HepG2 (cell line): ENCODE data around the gene ELMO2. TPM values are rescaled to one million over a fixed set of nuclear protein-coding genes. Genes with fewer than 3 reads are reported as not detected.

Experiments
- AKAP8 ChIP-seq: sonication (generic); formaldehyde crosslinking; IDR thresholded peaks from 2 replicates; pipeline ENCODE4 v1.5.1; 2020; ENCODE audit warnings: mild to moderate bottlenecking, missing genetic modification reagents
- CBX2 ChIP-seq, 2 experiments: fragments of 200-600 bp in 1 of 2; sonication (generic); formaldehyde crosslinking in 1 of 2; IDR thresholded peaks; 2 replicates each; pipeline versions ENCODE4 v1.7.0 to v1.8.1; 2018 to 2022; ENCODE audit warnings: low read depth in 2 of 2, low read length in 1 of 2, mild to moderate bottlenecking in 1 of 2, missing genetic modification reagents in 1 of 2
- FOSL2 ChIP-seq: sonication (generic); formaldehyde crosslinking; IDR thresholded peaks from 2 replicates; pipeline ENCODE4 v1.4.0; 2020; ENCODE audit warnings: missing genetic modification reagents
- GABPB1 ChIP-seq: IDR thresholded peaks from 2 replicates; pipeline ENCODE4 v1.6.1; 2016; ENCODE audit warnings: mild to moderate bottlenecking, missing genetic modification reagents, moderate library complexity, missing compliant biosample characterization
- HDAC2 ChIP-seq: sonication (generic); formaldehyde crosslinking; IDR thresholded peaks from 2 replicates; pipeline ENCODE4 v1.4.0; 2020; ENCODE audit warnings: missing genetic modification reagents
- KLF12 ChIP-seq: sonication (generic); formaldehyde crosslinking; IDR thresholded peaks from 2 replicates; pipeline ENCODE4 v1.4.0; 2020; ENCODE audit warnings: missing genetic modification reagents, borderline replicate concordance
- YY1 ChIP-seq: IDR thresholded peaks from 2 replicates; pipeline ENCODE4 v1.6.1; 2011; ENCODE audit warnings: low read length, low read depth, moderate library complexity, mild to moderate bottlenecking; ENCODE audit not compliant: insufficient read depth, insufficient replicate concordance
- ZMYM4 ChIP-seq: sonication (generic); formaldehyde crosslinking; IDR thresholded peaks from 2 replicates; pipeline ENCODE4 v1.8.1; 2023; ENCODE audit warnings: mild to moderate bottlenecking, missing genetic modification reagents
- ZNF263 ChIP-seq: sonication (generic); formaldehyde crosslinking; IDR thresholded peaks from 2 replicates; pipeline ENCODE4 v1.4.0; 2020; ENCODE audit warnings: missing genetic modification reagents
- ZNF326 ChIP-seq: sonication (generic); formaldehyde crosslinking; IDR thresholded peaks from 2 replicates; pipeline ENCODE4 v1.4.0; 2020; ENCODE audit warnings: missing genetic modification reagents, borderline replicate concordance
- ZNF337 ChIP-seq: sonication (generic); formaldehyde crosslinking; IDR thresholded peaks from 2 replicates; pipeline ENCODE4 v1.5.1; 2020; ENCODE audit warnings: missing genetic modification reagents, low read depth, mild to moderate bottlenecking, borderline replicate concordance
- ZNF530 ChIP-seq: sonication (generic); formaldehyde crosslinking; IDR thresholded peaks from 2 replicates; pipeline ENCODE4 v1.5.0; 2020; ENCODE audit warnings: low read depth, mild to moderate bottlenecking, missing genetic modification reagents
- ZNF563 ChIP-seq: sonication (generic); formaldehyde crosslinking; IDR thresholded peaks from 2 replicates; pipeline ENCODE4 v1.8.0; 2022; ENCODE audit warnings: mild to moderate bottlenecking, moderate library complexity, missing genetic modification reagents
- ZNF713 ChIP-seq: sonication (generic); formaldehyde crosslinking; IDR thresholded peaks from 2 replicates; pipeline ENCODE4 v1.4.0; 2020; ENCODE audit warnings: mild to moderate bottlenecking, missing genetic modification reagents
- ZNF768 ChIP-seq: sonication (generic); formaldehyde crosslinking; IDR thresholded peaks from 2 replicates; pipeline ENCODE4 v1.4.0; 2020; ENCODE audit warnings: missing genetic modification reagents
- ZNF883 ChIP-seq: sonication (generic); formaldehyde crosslinking; IDR thresholded peaks from 2 replicates; pipeline ENCODE4 v1.5.1; 2020; ENCODE audit warnings: mild to moderate bottlenecking, missing genetic modification reagents; ENCODE audit errors: not compliant biosample characterization
- ZSCAN21 ChIP-seq: sonication (generic); formaldehyde crosslinking; IDR thresholded peaks from 2 replicates; pipeline ENCODE4 v1.8.0; 2022; ENCODE audit warnings: mild to moderate bottlenecking, missing genetic modification reagents, moderate library complexity, borderline replicate concordance
- polyA plus RNA-seq, 8 experiments: library from polyadenylated mRNA; depleted of rRNA in 3 of 8; stranded (reverse) in 7 of 8; unstranded in 1 of 8; fragments of >200 nt; fragmentation: Illumina TruSeq in 4 of 8; extraction: Trizol in 4 of 8; gene quantifications; 2 replicates each; pipeline versions ENCODE4 v1.2.1 to v1.2.3, GENCODE V29; 2011 to 2016; ENCODE audit warnings: low read depth in 4 of 8, missing spikeins in 1 of 8, mixed read lengths in 1 of 8; ENCODE audit not compliant: insufficient read depth in 1 of 8
- total RNA-seq, 5 experiments: library from RNA; depleted of rRNA; stranded (reverse); fragments of >200 nt; fragmentation: Illumina TruSeq; extraction: Trizol; gene quantifications; 2 replicates each; pipeline ENCODE4 v1.2.3, GENCODE V29; 2016; ENCODE audit warnings: low read depth in 1 of 5
- TF ChIP-seq, protein P1 (sequence below): sonication (generic); formaldehyde crosslinking; IDR thresholded peaks from 2 replicates; pipeline ENCODE4 v1.4.0; 2020; ENCODE audit warnings: mild to moderate bottlenecking, missing genetic modification reagents
- TF ChIP-seq, protein P2 (sequence below): IDR thresholded peaks from 2 replicates; pipeline ENCODE4 v1.6.1; 2018; ENCODE audit warnings: missing genetic modification reagents
- TF ChIP-seq, protein P3 (sequence below): sonication (generic); formaldehyde crosslinking; IDR thresholded peaks from 2 replicates; pipeline ENCODE4 v1.4.0; 2020; ENCODE audit warnings: low read depth, mild to moderate bottlenecking, missing genetic modification reagents
- TF ChIP-seq, protein P4 (sequence below): IDR thresholded peaks from 2 replicates; pipeline ENCODE4 v1.6.1; 2016; ENCODE audit warnings: missing compliant biosample characterization, missing genetic modification reagents, borderline replicate concordance
- TF ChIP-seq, protein P5 (sequence below): sonication (generic); formaldehyde crosslinking; IDR thresholded peaks from 2 replicates; pipeline ENCODE4 v1.8.1; 2023; ENCODE audit warnings: missing genetic modification reagents, mild to moderate bottlenecking, borderline replicate concordance
- TF ChIP-seq, protein P6 (sequence below): IDR thresholded peaks from 2 replicates; pipeline ENCODE4 v1.6.1; 2016; ENCODE audit warnings: missing genetic modification reagents, missing compliant biosample characterization

Gene ELMO2
- total and polyA plus RNA-seq, 2 of the 13 experiments (the other 11 are each of a cell fraction or from before 2014, with no cell fraction given): 30.6 to 35.7 TPM

DNA sequence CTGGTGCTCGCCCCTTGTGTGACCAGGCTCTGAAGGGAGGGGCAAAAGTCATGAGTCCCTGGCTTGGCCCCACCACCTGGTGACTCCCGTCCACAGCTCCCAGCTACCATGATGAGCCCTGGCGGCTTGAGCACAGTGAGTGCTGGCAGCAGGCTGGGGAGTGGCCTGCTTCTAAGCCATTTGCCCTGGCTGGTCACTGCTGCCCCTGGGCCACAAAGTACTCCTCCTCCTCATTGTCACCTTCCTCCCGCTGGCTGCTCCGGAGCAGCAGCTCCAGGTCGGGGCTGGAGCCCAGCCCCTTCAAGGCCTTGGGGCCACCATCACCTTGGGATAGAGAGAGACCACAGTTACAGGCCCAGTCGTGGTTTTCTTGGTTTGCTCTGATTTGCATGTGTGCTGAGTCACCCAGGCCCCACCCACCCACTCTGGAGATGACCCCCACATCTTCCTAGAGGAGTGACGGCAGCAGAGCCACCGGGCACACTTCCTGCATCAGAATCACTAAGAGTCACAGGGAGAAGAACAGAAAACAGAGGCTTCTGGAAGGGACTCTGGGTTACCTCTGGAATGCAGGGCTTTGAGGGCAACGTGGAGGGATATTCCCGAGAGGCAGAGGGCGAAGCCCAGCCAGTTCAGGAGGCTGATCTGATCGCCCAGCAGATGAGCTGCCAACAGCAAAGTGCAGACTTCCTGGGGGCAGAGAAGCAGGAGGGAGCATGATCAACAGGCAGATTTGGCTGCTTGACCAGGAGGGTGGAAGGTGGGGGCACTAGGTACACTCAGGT, 56.0 kb downstream of the ELMO2 start (continued):
- no peak for TF ChIP-seq CBX2 (IDR thresholded peaks at IDR 0.05; ENCODE audit: low read depth, low read length)
- no peak for TF ChIP-seq CBX2 (CRISPR knock-in tag; IDR thresholded peaks at IDR 0.05; ENCODE audit: low read depth)
- TF ChIP-seq ZNF337: no peak
- TF ChIP-seq GABPB1 (CRISPR knock-in tag): no peak
- peak; percentile 43 for TF ChIP-seq ZNF883
- TF ChIP-seq ZNF768 (CRISPR knock-in tag): no peak; the same call in 1 of the 2 replicates
- no peak for TF ChIP-seq ZNF713 (CRISPR knock-in tag)
- TF ChIP-seq YY1: no peak
- TF ChIP-seq, protein P1, sequence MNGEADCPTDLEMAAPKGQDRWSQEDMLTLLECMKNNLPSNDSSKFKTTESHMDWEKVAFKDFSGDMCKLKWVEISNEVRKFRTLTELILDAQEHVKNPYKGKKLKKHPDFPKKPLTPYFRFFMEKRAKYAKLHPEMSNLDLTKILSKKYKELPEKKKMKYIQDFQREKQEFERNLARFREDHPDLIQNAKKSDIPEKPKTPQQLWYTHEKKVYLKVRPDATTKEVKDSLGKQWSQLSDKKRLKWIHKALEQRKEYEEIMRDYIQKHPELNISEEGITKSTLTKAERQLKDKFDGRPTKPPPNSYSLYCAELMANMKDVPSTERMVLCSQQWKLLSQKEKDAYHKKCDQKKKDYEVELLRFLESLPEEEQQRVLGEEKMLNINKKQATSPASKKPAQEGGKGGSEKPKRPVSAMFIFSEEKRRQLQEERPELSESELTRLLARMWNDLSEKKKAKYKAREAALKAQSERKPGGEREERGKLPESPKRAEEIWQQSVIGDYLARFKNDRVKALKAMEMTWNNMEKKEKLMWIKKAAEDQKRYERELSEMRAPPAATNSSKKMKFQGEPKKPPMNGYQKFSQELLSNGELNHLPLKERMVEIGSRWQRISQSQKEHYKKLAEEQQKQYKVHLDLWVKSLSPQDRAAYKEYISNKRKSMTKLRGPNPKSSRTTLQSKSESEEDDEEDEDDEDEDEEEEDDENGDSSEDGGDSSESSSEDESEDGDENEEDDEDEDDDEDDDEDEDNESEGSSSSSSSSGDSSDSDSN (CRISPR knock-in tag): no peak
- no peak for TF ChIP-seq AKAP8 (CRISPR knock-in tag)
- TF ChIP-seq ZMYM4 (CRISPR knock-in tag): no peak
- TF ChIP-seq ZNF530 (CRISPR knock-in tag): no peak
- TF ChIP-seq KLF12 (CRISPR knock-in tag): no peak
- TF ChIP-seq, protein P2, sequence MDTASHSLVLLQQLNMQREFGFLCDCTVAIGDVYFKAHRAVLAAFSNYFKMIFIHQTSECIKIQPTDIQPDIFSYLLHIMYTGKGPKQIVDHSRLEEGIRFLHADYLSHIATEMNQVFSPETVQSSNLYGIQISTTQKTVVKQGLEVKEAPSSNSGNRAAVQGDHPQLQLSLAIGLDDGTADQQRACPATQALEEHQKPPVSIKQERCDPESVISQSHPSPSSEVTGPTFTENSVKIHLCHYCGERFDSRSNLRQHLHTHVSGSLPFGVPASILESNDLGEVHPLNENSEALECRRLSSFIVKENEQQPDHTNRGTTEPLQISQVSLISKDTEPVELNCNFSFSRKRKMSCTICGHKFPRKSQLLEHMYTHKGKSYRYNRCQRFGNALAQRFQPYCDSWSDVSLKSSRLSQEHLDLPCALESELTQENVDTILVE (CRISPR knock-in tag): no peak
- no peak for TF ChIP-seq HDAC2 (CRISPR knock-in tag)
- TF ChIP-seq ZNF326 (CRISPR knock-in tag): no peak
- TF ChIP-seq, protein P3, sequence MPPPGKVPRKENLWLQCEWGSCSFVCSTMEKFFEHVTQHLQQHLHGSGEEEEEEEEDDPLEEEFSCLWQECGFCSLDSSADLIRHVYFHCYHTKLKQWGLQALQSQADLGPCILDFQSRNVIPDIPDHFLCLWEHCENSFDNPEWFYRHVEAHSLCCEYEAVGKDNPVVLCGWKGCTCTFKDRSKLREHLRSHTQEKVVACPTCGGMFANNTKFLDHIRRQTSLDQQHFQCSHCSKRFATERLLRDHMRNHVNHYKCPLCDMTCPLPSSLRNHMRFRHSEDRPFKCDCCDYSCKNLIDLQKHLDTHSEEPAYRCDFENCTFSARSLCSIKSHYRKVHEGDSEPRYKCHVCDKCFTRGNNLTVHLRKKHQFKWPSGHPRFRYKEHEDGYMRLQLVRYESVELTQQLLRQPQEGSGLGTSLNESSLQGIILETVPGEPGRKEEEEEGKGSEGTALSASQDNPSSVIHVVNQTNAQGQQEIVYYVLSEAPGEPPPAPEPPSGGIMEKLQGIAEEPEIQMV (CRISPR knock-in tag): no peak
- TF ChIP-seq, protein P4, sequence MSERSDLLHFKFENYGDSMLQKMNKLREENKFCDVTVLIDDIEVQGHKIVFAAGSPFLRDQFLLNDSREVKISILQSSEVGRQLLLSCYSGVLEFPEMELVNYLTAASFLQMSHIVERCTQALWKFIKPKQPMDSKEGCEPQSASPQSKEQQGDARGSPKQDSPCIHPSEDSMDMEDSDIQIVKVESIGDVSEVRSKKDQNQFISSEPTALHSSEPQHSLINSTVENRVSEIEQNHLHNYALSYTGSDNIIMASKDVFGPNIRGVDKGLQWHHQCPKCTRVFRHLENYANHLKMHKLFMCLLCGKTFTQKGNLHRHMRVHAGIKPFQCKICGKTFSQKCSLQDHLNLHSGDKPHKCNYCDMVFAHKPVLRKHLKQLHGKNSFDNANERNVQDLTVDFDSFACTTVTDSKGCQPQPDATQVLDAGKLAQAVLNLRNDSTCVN (CRISPR knock-in tag): no peak
- TF ChIP-seq ZSCAN21 (CRISPR knock-in tag): no peak
- no peak for TF ChIP-seq ZNF563 (CRISPR knock-in tag)
- TF ChIP-seq, protein P5, sequence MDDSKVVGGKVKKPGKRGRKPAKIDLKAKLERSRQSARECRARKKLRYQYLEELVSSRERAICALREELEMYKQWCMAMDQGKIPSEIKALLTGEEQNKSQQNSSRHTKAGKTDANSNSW (CRISPR knock-in tag): no peak
- TF ChIP-seq FOSL2: 0 out of 2 replicates have a peak, but pooled peaks have one; percentile 39
- TF ChIP-seq, protein P6, sequence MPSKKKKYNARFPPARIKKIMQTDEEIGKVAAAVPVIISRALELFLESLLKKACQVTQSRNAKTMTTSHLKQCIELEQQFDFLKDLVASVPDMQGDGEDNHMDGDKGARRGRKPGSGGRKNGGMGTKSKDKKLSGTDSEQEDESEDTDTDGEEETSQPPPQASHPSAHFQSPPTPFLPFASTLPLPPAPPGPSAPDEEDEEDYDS: no peak
- TF ChIP-seq ZNF263 (CRISPR knock-in tag): peak; percentile 68
